Caco-2 (cell line): ENCODE measurements around the gene C17orf114.
A peak's percentile ranks its signal among the peaks of the same experiment; 100 is the strongest.

ENCODE experiments used
- BruUV-seq: library from RNA; stranded (reverse); fragments of 400-500 nt; replicated peaks from 2 replicates; lab custom pipeline; 2021; lab: Mats Ljungman, UMichigan
- CTCF ChIA-PET: fragments of 300-600 bp; sonication (Branson Sonifier 250); formaldehyde crosslinking; loops from one replicate; lab custom pipeline; 2022; ENCODE audit warnings: antibody characterized with exemption; lab: Charles Lee
- POLR2A ChIA-PET: fragments of 300-600 bp; sonication (Branson Sonifier 250); formaldehyde crosslinking; loops from one replicate; lab custom pipeline; 2022; ENCODE audit warnings: antibody characterized with exemption; lab: Charles Lee
- DNase-seq, 2 experiments: peaks; one replicate each; pipeline versions ENCODE4 v3.0.0 to v3.0.0-alpha.2; 2020 to 2022
- H3K27me3 ChIP-seq: replicated peaks from 2 replicates; pipeline ENCODE4 v1.6.0; 2011; ENCODE audit warnings: low read length; ENCODE audit not compliant: control insufficient read depth, insufficient read depth
- H3K36me3 ChIP-seq: 2 replicates; pipeline ENCODE4 v1.5.1; 2011; ENCODE audit warnings: low read length; ENCODE audit not compliant: control insufficient read depth, insufficient read depth
- H3K4me1 ChIP-seq: fragments of 250-450 bp; sonication (Bioruptor Pico); 2 replicates; pipeline ENCODE4 v1.5.1; 2020; ENCODE audit warnings: mild to moderate bottlenecking
- H3K4me3 ChIP-seq: 2 replicates; pipeline ENCODE4 v1.5.1; 2011; ENCODE audit warnings: low read depth, mild to moderate bottlenecking, control low read depth, low read length
- H3K9me3 ChIP-seq: fragments of 250-450 bp; sonication (Bioruptor Pico); 2 replicates; pipeline ENCODE4 v1.5.1; 2020; ENCODE audit warnings: mild to moderate bottlenecking, moderate library complexity
- H3K27ac Mint-ChIP-seq: one replicate; pipeline ENCODE4 v1.8.0; 2022; ENCODE audit warnings: mixed read lengths; ENCODE audit not compliant: unreplicated experiment
- H3K27me3 Mint-ChIP-seq: one replicate; pipeline ENCODE4 v1.8.0; 2022; ENCODE audit warnings: mixed read lengths; ENCODE audit not compliant: insufficient read depth, unreplicated experiment
- H3K36me3 Mint-ChIP-seq: one replicate; pipeline ENCODE4 v1.8.0; 2022; ENCODE audit warnings: mild to moderate bottlenecking, mixed read lengths; ENCODE audit not compliant: insufficient read depth, unreplicated experiment
- H3K4me1 Mint-ChIP-seq: one replicate; pipeline ENCODE4 v1.8.0; 2022; ENCODE audit warnings: low read depth, mixed read lengths; ENCODE audit not compliant: unreplicated experiment
- H3K4me3 Mint-ChIP-seq: one replicate; pipeline ENCODE4 v1.8.0; 2022; ENCODE audit warnings: mild to moderate bottlenecking, moderate library complexity, mixed read lengths; ENCODE audit not compliant: unreplicated experiment
- H3K9me3 Mint-ChIP-seq: one replicate; pipeline ENCODE4 v1.8.0; 2022; ENCODE audit warnings: mixed read lengths; ENCODE audit not compliant: unreplicated experiment
- intact Hi-C: fragments of 100-400 bp; cut with micrococcal nuclease; formaldehyde crosslinking; loops from one replicate; pipeline ENCODE4 v1.10.0; 2022; ENCODE audit not compliant: unreplicated experiment
- TF ChIP-seq, protein P1 (sequence below), 2 experiments: fragments of 200-600 bp in 1 of 2; IDR thresholded peaks; 1 replicate in 1 of 2; 2 replicates in 1 of 2; pipeline versions ENCODE4 v1.5.1 to v1.8.0; 2011 to 2022; ENCODE audit warnings: antibody characterized with exemption in 1 of 2, control low read depth in 1 of 2, inconsistent platforms in 1 of 2, low read depth in 1 of 2, low read length in 1 of 2, mild to moderate bottlenecking in 1 of 2, moderate library complexity in 1 of 2; ENCODE audit not compliant: insufficient read depth in 1 of 2, severe bottlenecking in 1 of 2, unreplicated experiment in 1 of 2

C17orf114 gene

DNA sequence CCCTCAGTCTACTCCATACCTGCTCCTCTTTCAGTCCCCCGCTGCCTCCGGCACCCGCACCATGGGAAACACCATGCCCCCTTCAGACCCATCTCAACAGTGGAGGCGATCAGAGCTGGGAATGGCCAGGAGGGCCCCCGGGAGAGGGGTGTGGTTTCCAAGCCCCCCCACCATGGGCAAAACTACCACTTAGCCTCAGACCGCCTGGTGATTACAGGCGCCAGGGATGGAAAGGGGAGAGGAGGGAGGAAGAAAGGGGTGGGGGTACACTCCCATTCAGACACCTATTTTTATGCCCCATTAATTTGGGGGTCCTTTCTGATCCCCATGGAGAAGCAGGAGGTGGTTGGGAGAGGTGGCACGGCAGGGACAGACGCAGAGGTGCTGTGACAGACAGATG, at the start of gene C17orf114:
Gene C17orf114 (minus strand): TSS at position 101 of the 400 bp plus-strand sequence.
- intact Hi-C loops: no loop called here
- ChIA-PET POLR2A (no interaction called here), CTCF (no interaction called here)
- no TSS peak for BruUV-seq
- H3K27me3 Mint-ChIP-seq: no peaks in the 10 kb centered on the region
- no peaks in the 10 kb centered on the region for H3K9me3 Mint-ChIP-seq
- H3K9me3 ChIP-seq: no peaks in the 10 kb centered on the region
- H3K4me1 ChIP-seq: no peaks in the 10 kb centered on the region
- no peak within 1 kb of the TSS for H3K27ac Mint-ChIP-seq
- no peaks in the 10 kb centered on the region for H3K27me3 ChIP-seq
- no peak for DNase-seq
- H3K4me3 ChIP-seq: no peak within 1 kb of the TSS
- TF ChIP-seq, protein P1, sequence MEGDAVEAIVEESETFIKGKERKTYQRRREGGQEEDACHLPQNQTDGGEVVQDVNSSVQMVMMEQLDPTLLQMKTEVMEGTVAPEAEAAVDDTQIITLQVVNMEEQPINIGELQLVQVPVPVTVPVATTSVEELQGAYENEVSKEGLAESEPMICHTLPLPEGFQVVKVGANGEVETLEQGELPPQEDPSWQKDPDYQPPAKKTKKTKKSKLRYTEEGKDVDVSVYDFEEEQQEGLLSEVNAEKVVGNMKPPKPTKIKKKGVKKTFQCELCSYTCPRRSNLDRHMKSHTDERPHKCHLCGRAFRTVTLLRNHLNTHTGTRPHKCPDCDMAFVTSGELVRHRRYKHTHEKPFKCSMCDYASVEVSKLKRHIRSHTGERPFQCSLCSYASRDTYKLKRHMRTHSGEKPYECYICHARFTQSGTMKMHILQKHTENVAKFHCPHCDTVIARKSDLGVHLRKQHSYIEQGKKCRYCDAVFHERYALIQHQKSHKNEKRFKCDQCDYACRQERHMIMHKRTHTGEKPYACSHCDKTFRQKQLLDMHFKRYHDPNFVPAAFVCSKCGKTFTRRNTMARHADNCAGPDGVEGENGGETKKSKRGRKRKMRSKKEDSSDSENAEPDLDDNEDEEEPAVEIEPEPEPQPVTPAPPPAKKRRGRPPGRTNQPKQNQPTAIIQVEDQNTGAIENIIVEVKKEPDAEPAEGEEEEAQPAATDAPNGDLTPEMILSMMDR (IDR thresholded peaks at IDR 0.05; ENCODE audit: insufficient read depth in 1 of 2, low read depth in 1 of 2, low read length in 1 of 2, severe bottlenecking in 1 of 2, unreplicated experiment in 1 of 2): no peak
- peaks cover 9% of the 10 kb centered on the region for H3K36me3 Mint-ChIP-seq
- no peak within 1 kb of the TSS for H3K4me3 Mint-ChIP-seq
- H3K4me1 Mint-ChIP-seq: no peaks in the 10 kb centered on the region
- H3K36me3 ChIP-seq: no peaks in the 10 kb centered on the region

DNA sequence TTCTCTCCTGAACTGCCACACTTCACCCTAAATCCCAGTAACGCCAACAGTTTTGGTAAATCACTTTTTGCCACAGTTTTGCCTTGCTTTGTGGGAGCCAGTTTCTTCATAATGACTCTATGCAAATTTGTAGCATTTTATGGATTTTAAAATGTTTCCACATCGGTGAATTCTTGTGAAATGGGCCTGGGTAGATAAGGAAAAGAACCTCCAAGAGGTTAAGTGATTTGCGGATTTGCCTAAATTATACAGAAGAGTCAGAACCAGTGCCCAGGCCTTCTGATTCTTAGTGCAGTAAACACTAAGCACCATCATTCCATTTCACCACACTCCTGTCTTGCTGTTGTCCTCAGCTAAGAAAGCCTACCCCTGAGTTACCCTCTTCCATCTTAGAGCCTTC, 49.0 kb upstream of the C17orf114 start:
- H3K36me3 ChIP-seq: no peaks in the 10 kb centered on the region
- no peaks in the 10 kb centered on the region for H3K9me3 ChIP-seq
- ChIA-PET POLR2A (no interaction called here), CTCF (no interaction called here)
- H3K4me1 Mint-ChIP-seq: peaks cover 28% of the 10 kb centered on the region
- H3K9me3 Mint-ChIP-seq: no peaks in the 10 kb centered on the region
- peak overlapping the region; percentile 33 for H3K27ac Mint-ChIP-seq
- TF ChIP-seq, protein P1 (IDR thresholded peaks at IDR 0.05; ENCODE audit: insufficient read depth in 1 of 2, low read depth in 1 of 2, low read length in 1 of 2, severe bottlenecking in 1 of 2, unreplicated experiment in 1 of 2): no peak
- BruUV-seq: no TSS peak
- H3K4me3 ChIP-seq: no peak overlapping the region
- no peaks in the 10 kb centered on the region for H3K27me3 Mint-ChIP-seq
- H3K36me3 Mint-ChIP-seq: peaks cover 13% of the 10 kb centered on the region
- no peak for DNase-seq
- H3K4me3 Mint-ChIP-seq: no peak overlapping the region
- intact Hi-C loops: no loop called here
- peaks cover 22% of the 10 kb centered on the region for H3K4me1 ChIP-seq
- no peaks in the 10 kb centered on the region for H3K27me3 ChIP-seq

DNA sequence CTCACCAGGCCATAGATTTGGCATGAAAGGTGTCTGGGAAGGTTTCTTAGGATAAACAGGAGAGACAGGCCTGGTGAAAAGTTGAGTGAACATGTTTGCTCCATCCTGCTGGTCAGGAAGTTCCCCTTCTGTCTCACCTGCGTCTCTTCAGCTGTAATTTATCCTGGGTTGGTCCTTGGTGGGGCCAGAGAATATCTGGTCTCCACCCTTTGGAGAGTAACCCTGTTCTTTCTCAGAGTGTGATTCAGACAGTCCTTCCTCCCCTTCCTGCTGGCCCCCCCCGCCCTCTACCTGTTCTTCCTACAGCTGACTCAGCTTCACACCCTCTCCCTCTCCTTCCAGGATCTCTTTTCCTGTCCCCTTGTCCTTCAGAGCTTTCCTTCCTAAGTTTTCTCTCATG, 48.1 kb upstream of the C17orf114 start:
- no peak overlapping the region for H3K4me3 ChIP-seq
- TF ChIP-seq, protein P1 (IDR thresholded peaks at IDR 0.05; ENCODE audit: insufficient read depth in 1 of 2, low read depth in 1 of 2, low read length in 1 of 2, severe bottlenecking in 1 of 2, unreplicated experiment in 1 of 2): no peak
- POLR2A ChIA-PET: no interaction called here

More for the DNA sequence above, 48.1 kb upstream of the C17orf114 start:
- peaks cover 22% of the 10 kb centered on the region for H3K4me1 ChIP-seq
- no peak for DNase-seq
- Mint-ChIP-seq H3K4me1 (peaks cover 28% of the 10 kb centered on the region), H3K27me3 (no peaks in the 10 kb centered on the region), H3K4me3 (no peak overlapping the region), H3K27ac (peak overlapping the region; percentile 33), H3K9me3 (no peaks in the 10 kb centered on the region), H3K36me3 (peaks cover 15% of the 10 kb centered on the region)
- intact Hi-C loops: no loop called here
- H3K9me3 ChIP-seq: no peaks in the 10 kb centered on the region
- BruUV-seq: no TSS peak
- H3K36me3 ChIP-seq: no peaks in the 10 kb centered on the region
- H3K27me3 ChIP-seq: no peaks in the 10 kb centered on the region
- CTCF ChIA-PET: no interaction called here
